H1 (cell line): ENCODE measurements around the gene MACROD2. TPM values are rescaled to one million over a fixed set of nuclear protein-coding genes. Genes with fewer than 3 reads are reported as not detected.

Experiments
- SP2 ChIP-seq: IDR thresholded peaks from 2 replicates; pipeline ENCODE4 v1.6.1; 2012; ENCODE audit warnings: mild to moderate bottlenecking, low read length, inconsistent platforms
- polyA plus RNA-seq, 7 experiments: library from polyadenylated mRNA; depleted of rRNA in 3 of 7; stranded (reverse) in 5 of 7; unstranded in 2 of 7; fragments of >200 nt in 5 of 7; fragments of 200-250 nt in 2 of 7; gene quantifications; 1 replicate in 5 of 7; 2 replicates in 1 of 7; 4 replicates in 1 of 7; pipeline versions ENCODE4 v1.2.1 to v1.2.3, GENCODE V29; 2011 to 2013; ENCODE audit warnings: missing spikeins in 2 of 7, mixed read lengths in 2 of 7
- total RNA-seq: library from RNA; stranded (reverse); fragmentation: NEBNext Ultra II Directional; extraction: Animal tissue kit (Norgen Biotek cat#: 25700); gene quantifications from 2 replicates; pipeline ENCODE4 v1.2.1, GENCODE V29; 2021

Gene MACROD2
- total and polyA plus RNA-seq, 2 of the 8 experiments (the other 6 are each of a cell fraction or from before 2014, with no cell fraction given): 0.70 to 3.9 TPM

DNA sequence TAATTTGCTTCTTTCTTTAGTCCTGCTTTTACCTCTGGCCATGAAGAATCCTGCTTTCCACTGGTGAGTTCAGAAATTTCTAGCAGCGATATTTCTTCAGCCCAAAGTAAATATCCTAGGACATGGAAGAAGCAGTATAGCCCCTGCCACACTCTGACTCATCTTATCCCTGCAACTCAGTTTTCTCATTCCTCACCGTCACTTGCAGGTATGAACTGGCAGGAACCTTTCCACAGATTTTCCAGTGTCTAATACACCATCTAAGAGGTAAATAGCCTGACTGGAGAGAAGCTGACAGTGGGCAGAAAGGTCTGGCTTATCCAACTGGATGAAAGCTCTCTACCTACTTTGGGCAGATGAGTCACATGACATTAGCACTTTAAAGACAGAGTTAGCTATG, 1158.8 kb downstream of the MACROD2 start (continued):
- TF ChIP-seq SP2: no peak
